A549 (cell line): Measurements from ENCODE around the gene WDR18. TPM values are rescaled to one million over a fixed set of nuclear protein-coding genes. Genes with fewer than 3 reads are reported as not detected.
A peak's percentile ranks its signal among the peaks of the same experiment; 100 is the strongest.

Experiments
- ATAC-seq, 2 experiments: fragments of 200-7000 bp in 1 of 2; fragments of >200 bp in 1 of 2; cut with Nextera tagmentation in 1 of 2; cut with Tn5 transposase in 1 of 2; 3 replicates each; pipeline versions ENCODE4 v1.8.0 to v1.9.1; 2018 to 2020; ENCODE audit warnings: mild to moderate bottlenecking in 1 of 2, moderate library complexity in 1 of 2
- CTCF ChIA-PET: fragments of 300-600 bp; sonication (Branson Sonifier 250); formaldehyde crosslinking; extraction: SDS; loops from one replicate; lab custom pipeline; 2021; ENCODE audit warnings: antibody characterized with exemption, inconsistent platforms; lab: Yijun Ruan, JAX
- POLR2A ChIA-PET: fragments of 350-600 bp; formaldehyde crosslinking; extraction: SDS; loops from one replicate; lab custom pipeline; 2021; ENCODE audit warnings: antibody characterized with exemption, inconsistent platforms; lab: Yijun Ruan, JAX
- DNase-seq, 2 experiments: peaks; one replicate each; pipeline versions ENCODE4 v3.0.0 to v3.0.0-alpha.2; 2011 to 2016; ENCODE audit warnings: low read depth in 1 of 2, low spot score in 1 of 2
- FAIRE-seq: peaks from 2 replicates; lab custom pipeline; 2011; peaks lifted over from hg19 to GRCh38; lab: Jason Lieb, UNC
- H3K27ac ChIP-seq, 2 experiments: fragments of >200 bp; sonication (Bioruptor Twin); formaldehyde crosslinking; 3 replicates each; pipeline ENCODE4 v1.5.1; 2016 to 2017
- H3K4me1 ChIP-seq: fragments of >200 bp; sonication (Bioruptor Twin); formaldehyde crosslinking; 3 replicates; pipeline ENCODE4 v1.6.1; 2016
- H3K4me2 ChIP-seq: fragments of >200 bp; sonication (Bioruptor Twin); formaldehyde crosslinking; 3 replicates; pipeline ENCODE4 v1.6.1; 2016
- H3K4me3 ChIP-seq: fragments of >200 bp; sonication (Bioruptor Twin); formaldehyde crosslinking; 3 replicates; pipeline ENCODE4 v1.5.1; 2016
- H3K9me3 ChIP-seq: fragments of >200 bp; sonication (Bioruptor Twin); formaldehyde crosslinking; 3 replicates; pipeline ENCODE4 v1.6.1; 2016
- BCL3 ChIP-seq: fragments of >200 bp; sonication (Bioruptor Twin); formaldehyde crosslinking; IDR thresholded peaks from 3 replicates; pipeline ENCODE4 v1.6.1; 2016
- BHLHE40 ChIP-seq: IDR thresholded peaks from 2 replicates; pipeline ENCODE4 v1.6.1; 2012; ENCODE audit warnings: low read depth, low read length, inconsistent platforms
- CBX2 ChIP-seq: fragments of 200-600 bp; sonication (generic); IDR thresholded peaks from 2 replicates; pipeline ENCODE4 v1.6.1; 2016; ENCODE audit warnings: low read depth, mild to moderate bottlenecking, borderline replicate concordance
- CEBPB ChIP-seq, 2 experiments: fragments of >200 bp in 1 of 2; sonication (Bioruptor Twin) in 1 of 2; formaldehyde crosslinking in 1 of 2; IDR thresholded peaks; 2 replicates each; pipeline ENCODE4 v1.6.1; 2012 to 2016
- CHD2 ChIP-seq: fragments of 150-350 bp; IDR thresholded peaks from 2 replicates; pipeline ENCODE4 v1.6.1; 2014; ENCODE audit warnings: low read length; ENCODE audit not compliant: partially characterized antibody
- CHD4 ChIP-seq: fragments of 200-600 bp; sonication (generic); IDR thresholded peaks from 2 replicates; pipeline ENCODE4 v1.6.1; 2016; ENCODE audit warnings: antibody characterized with exemption, mild to moderate bottlenecking, borderline replicate concordance
- EP300 ChIP-seq, 2 experiments: fragments of >200 bp; sonication (Bioruptor Twin); formaldehyde crosslinking; IDR thresholded peaks; 2 replicates in 1 of 2; 3 replicates in 1 of 2; pipeline ENCODE4 v1.6.1; 2016 to 2017
- ESRRA ChIP-seq: fragments of 150-350 bp; IDR thresholded peaks from 2 replicates; pipeline ENCODE4 v1.6.1; 2014; ENCODE audit warnings: mild to moderate bottlenecking, low read length, borderline replicate concordance
- FOXS1 ChIP-seq: fragments of 250-450 bp; sonication (Bioruptor Pico); IDR thresholded peaks from 2 replicates; pipeline ENCODE4 v1.5.0; 2020; ENCODE audit warnings: mild to moderate bottlenecking, moderate library complexity
- GATA3 ChIP-seq: IDR thresholded peaks from 2 replicates; pipeline ENCODE4 v1.6.1; 2012; ENCODE audit warnings: borderline replicate concordance
- HES2 ChIP-seq: fragments of >200 bp; sonication (Bioruptor Twin); formaldehyde crosslinking; IDR thresholded peaks from 2 replicates; pipeline ENCODE4 v1.6.1; 2016
- HOXB13 ChIP-seq: fragments of 250-450 bp; sonication (Bioruptor Pico); IDR thresholded peaks from 2 replicates; pipeline ENCODE4 v1.5.0; 2020; ENCODE audit warnings: low read depth, mild to moderate bottlenecking, moderate library complexity
- JUN ChIP-seq, 2 experiments: fragments of >200 bp; sonication (Bioruptor Twin); formaldehyde crosslinking; IDR thresholded peaks; 2 replicates in 1 of 2; 3 replicates in 1 of 2; pipeline ENCODE4 v1.6.1; 2016 to 2017
- JUNB ChIP-seq: fragments of >200 bp; sonication (Bioruptor Twin); formaldehyde crosslinking; IDR thresholded peaks from 2 replicates; pipeline ENCODE4 v1.6.1; 2016
- KDM1A ChIP-seq: fragments of 200-600 bp; sonication (generic); IDR thresholded peaks from 2 replicates; pipeline ENCODE4 v1.6.1; 2016; ENCODE audit warnings: low read depth, mild to moderate bottlenecking
- KDM5A ChIP-seq: fragments of 200-600 bp; sonication (generic); IDR thresholded peaks from 2 replicates; pipeline ENCODE4 v1.6.1; 2016; ENCODE audit warnings: antibody characterized with exemption, mild to moderate bottlenecking
- MAFK ChIP-seq: fragments of 450-650 bp; IDR thresholded peaks from 2 replicates; pipeline ENCODE4 v1.6.1; 2014; ENCODE audit not compliant: partially characterized antibody
- MAZ ChIP-seq: fragments of 150-350 bp; IDR thresholded peaks from 2 replicates; pipeline ENCODE4 v1.6.1; 2014; ENCODE audit warnings: antibody characterized with exemption, low read depth, low read length, borderline replicate concordance
- NPAS2 ChIP-seq: fragments of 250-450 bp; sonication (Bioruptor Pico); IDR thresholded peaks from 2 replicates; pipeline ENCODE4 v1.8.0; 2022; ENCODE audit warnings: mild to moderate bottlenecking, moderate library complexity, borderline replicate concordance
- PHF8 ChIP-seq: fragments of 200-600 bp; sonication (generic); IDR thresholded peaks from 2 replicates; pipeline ENCODE4 v1.6.1; 2016; ENCODE audit warnings: low read depth, mild to moderate bottlenecking, antibody characterized with exemption, moderate library complexity, borderline replicate concordance
- POLR2A ChIP-seq: IDR thresholded peaks from 2 replicates; pipeline ENCODE4 v1.6.1; 2012; ENCODE audit warnings: mild to moderate bottlenecking, low read length
- RAD21 ChIP-seq, 2 experiments: fragments of >200 bp in 1 of 2; sonication (Bioruptor Twin) in 1 of 2; formaldehyde crosslinking in 1 of 2; IDR thresholded peaks in 1 of 2; conservative IDR thresholded peaks in 1 of 2; 2 replicates in 1 of 2; 3 replicates in 1 of 2; pipeline ENCODE4 v1.6.1; 2012 to 2018; ENCODE audit warnings: inconsistent platforms in 1 of 2
- RARB ChIP-seq: fragments of 250-450 bp; sonication (Bioruptor Pico); IDR thresholded peaks from 2 replicates; pipeline ENCODE4 v1.8.0; 2021; ENCODE audit warnings: mild to moderate bottlenecking, moderate library complexity
- REST ChIP-seq: fragments of 200-600 bp; sonication (generic); IDR thresholded peaks from 2 replicates; pipeline ENCODE4 v1.6.1; 2016; ENCODE audit warnings: antibody characterized with exemption, mild to moderate bottlenecking, moderate library complexity
- TFCP2L1 ChIP-seq: fragments of 250-450 bp; sonication (Bioruptor Pico); IDR thresholded peaks from 2 replicates; pipeline ENCODE4 v1.5.0; 2021; ENCODE audit warnings: mild to moderate bottlenecking
- TP53 ChIP-seq: fragments of 250-450 bp; sonication (Bioruptor Pico); IDR thresholded peaks from 2 replicates; pipeline ENCODE4 v1.5.0; 2021; ENCODE audit warnings: mild to moderate bottlenecking, moderate library complexity
- ZC3H11A ChIP-seq: fragments of 450-650 bp; IDR thresholded peaks from 2 replicates; pipeline ENCODE4 v1.6.1; 2014; ENCODE audit warnings: antibody characterized with exemption, mild to moderate bottlenecking
- ZNF302 ChIP-seq: fragments of 250-450 bp; sonication (Bioruptor Pico); IDR thresholded peaks from 2 replicates; pipeline ENCODE4 v1.9.0; 2021; ENCODE audit warnings: inconsistent platforms, mild to moderate bottlenecking, moderate library complexity
- WGBS: methylation state at CpG from one replicate; pipeline ENCODE4 v1.1.6; 2017; ENCODE audit errors: missing lambda C conversion rate; 5-methylcytosine and 5-hydroxymethylcytosine counted together
- polyA plus RNA-seq, 4 experiments: library from polyadenylated mRNA; depleted of rRNA in 3 of 4; stranded (reverse); fragments of >200 nt; fragmentation: RNase III in 1 of 4; extraction: RNeasy Plus Mini Kit Qiagen cat#74134 plus additional on column Dnase treatment in 1 of 4; gene quantifications; 2 replicates in 3 of 4; 3 replicates in 1 of 4; pipeline ENCODE4 v1.2.3, GENCODE V29; 2011 to 2017

The WDR18 gene
- polyA plus RNA-seq, 2 of the 4 experiments (the other 2 are of a cell fraction) = 23.8 to 48.9 TPM

GRCh38 chr19:977058-977464 is 7.1 kb upstream of the WDR18 start:
- WGBS = 82% methylated on average over 21 of the region's 24 CpGs
- H3K27ac ChIP-seq = no peak overlapping the region
- CTCF ChIA-PET = interaction anchor here (0.7 to 1.4 kb wide), 2 partner anchors 10 to 289 kb away, joined by 3 read pairs; no protein-coding TSS in a partner anchor
- FAIRE-seq (no peak), DNase-seq (no peak), ATAC-seq (peak; percentile 38 to 45; a peak in 3 of 6 replicates)
- H3K4me1 ChIP-seq = peaks cover 9% of the 10 kb centered on the region
- no peak overlapping the region for H3K4me2 ChIP-seq
- TF ChIP-seq MAFK (no peak), ESRRA (no peak), GATA3 (no peak), CBX2 (no peak), REST (no peak), KDM1A (no peak), JUN (IDR thresholded peaks at IDR 0.05) (no peak), PHF8 (no peak), BCL3 (no peak), KDM5A (no peak), NPAS2 (CRISPR knock-in tag) (no peak), TFCP2L1 (CRISPR knock-in tag) (no peak), JUNB (no peak), RAD21 (conservative IDR thresholded peaks at IDR 0.05 in 1 of 2, IDR thresholded peaks at IDR 0.05 in 1 of 2) (no peak), RARB (no peak), EP300 (IDR thresholded peaks at IDR 0.05) (no peak), BHLHE40 (no peak), CEBPB (IDR thresholded peaks at IDR 0.05) (no peak), HOXB13 (CRISPR knock-in tag) (no peak)
- H3K9me3 ChIP-seq = no peaks in the 10 kb centered on the region
- POLR2A ChIA-PET = no interaction called here
- H3K4me3 ChIP-seq = no peak overlapping the region

GRCh38 chr19:979318-979741 is 4.8 kb upstream of the WDR18 start:
- no peak for ATAC-seq
- WGBS = 90% methylated on average over 13 of the region's 19 CpGs
- FAIRE-seq = no peak
- no peak for TF ChIP-seq HES2
- TF ChIP-seq MAZ = no peak
- TF ChIP-seq ZNF302 (CRISPR knock-in tag) = no peak
- no peak for TF ChIP-seq CEBPB (IDR thresholded peaks at IDR 0.05)
- no peak for TF ChIP-seq ZC3H11A
- no peak for TF ChIP-seq CHD2
- no peak for TF ChIP-seq CHD4
- TF ChIP-seq POLR2A = no peak
- no peak for TF ChIP-seq GATA3
- no peak for TF ChIP-seq FOXS1
- no peak for TF ChIP-seq RARB
- no peak for TF ChIP-seq TP53 (CRISPR knock-in tag)
- TF ChIP-seq, all 56 proteins: peak for 0
- Histone ChIP-seq H3K27ac (no peak overlapping the region), H3K4me1 (peaks cover 21% of the 10 kb centered on the region), H3K4me3 (no peak overlapping the region), H3K9me3 (no peaks in the 10 kb centered on the region), H3K4me2 (no peak overlapping the region)
- no peak for DNase-seq
- POLR2A ChIA-PET = no interaction called here
- CTCF ChIA-PET = interaction anchor here (0.8 to 1.4 kb wide), 3 partner anchors 9 to 56 kb away, joined by 3 to 4 read pairs (median 4); no protein-coding TSS in a partner anchor
